ENCODE results near the gene LSAMP. TPM values are rescaled to one million over a fixed set of nuclear protein-coding genes. Genes with fewer than 3 reads are reported as not detected.

Gene LSAMP
- total RNA-seq, 1 donor from 2014 or later: 64.9 TPM

GRCh38 chr3:115937054-115937453, 508.2 kb downstream of the LSAMP start:
- DNase-seq (ENCODE audit: extremely low spot score, unreplicated experiment): no peak
- H3K27me3 Mint-ChIP-seq: no peaks in the 10 kb centered on the region
- peak; percentile 69 for TF ChIP-seq CTCF (conservative IDR thresholded peaks at IDR 0.05)
- H3K4me1 Mint-ChIP-seq (ENCODE audit: unreplicated experiment): no peaks in the 10 kb centered on the region
- H3K36me3 Mint-ChIP-seq: peaks cover 8% of the 10 kb centered on the region
- H3K4me3 Mint-ChIP-seq: no peak overlapping the region
- no peaks in the 10 kb centered on the region for H3K9me3 Mint-ChIP-seq
- no peak overlapping the region for H3K27ac Mint-ChIP-seq

GRCh38 chr3:115932807-115933206, 512.5 kb downstream of the LSAMP start:
- Mint-ChIP-seq H3K4me1 (ENCODE audit: unreplicated experiment) (peaks cover 19% of the 10 kb centered on the region), H3K36me3 (no peaks in the 10 kb centered on the region), H3K9me3 (no peaks in the 10 kb centered on the region), H3K4me3 (no peak overlapping the region), H3K27ac (no peak overlapping the region), H3K27me3 (no peaks in the 10 kb centered on the region)
- TF ChIP-seq CTCF (conservative IDR thresholded peaks at IDR 0.05): no peak
- no peak for DNase-seq (ENCODE audit: extremely low spot score, unreplicated experiment)

- no peak overlapping the region for H3K4me3 Mint-ChIP-seq
- H3K4me1 Mint-ChIP-seq (ENCODE audit: unreplicated experiment): peaks cover 24% of the 10 kb centered on the region
- DNase-seq (ENCODE audit: extremely low spot score, unreplicated experiment): no peak
- H3K27me3 Mint-ChIP-seq: no peaks in the 10 kb centered on the region
- H3K27ac Mint-ChIP-seq: no peak overlapping the region
- no peaks in the 10 kb centered on the region for H3K36me3 Mint-ChIP-seq
- TF ChIP-seq CTCF (conservative IDR thresholded peaks at IDR 0.05): no peak
- no peaks in the 10 kb centered on the region for H3K9me3 Mint-ChIP-seq
Measured at GRCh38 chr3:115931581-115931980, 513.7 kb downstream of the LSAMP start.

GRCh38 chr3:115930922-115931321, 514.4 kb downstream of the LSAMP start:
- Mint-ChIP-seq H3K27ac (no peak overlapping the region), H3K4me3 (no peak overlapping the region), H3K27me3 (no peaks in the 10 kb centered on the region), H3K4me1 (ENCODE audit: unreplicated experiment) (peaks cover 24% of the 10 kb centered on the region), H3K9me3 (no peaks in the 10 kb centered on the region), H3K36me3 (no peaks in the 10 kb centered on the region)
- no peak for TF ChIP-seq CTCF (conservative IDR thresholded peaks at IDR 0.05)
- no peak for DNase-seq (ENCODE audit: extremely low spot score, unreplicated experiment)

- H3K27ac Mint-ChIP-seq: no peak overlapping the region
- no peaks in the 10 kb centered on the region for H3K36me3 Mint-ChIP-seq
- H3K9me3 Mint-ChIP-seq: no peaks in the 10 kb centered on the region
- no peak for TF ChIP-seq CTCF (conservative IDR thresholded peaks at IDR 0.05)
- peaks cover 24% of the 10 kb centered on the region for H3K4me1 Mint-ChIP-seq (ENCODE audit: unreplicated experiment)
- H3K4me3 Mint-ChIP-seq: no peak overlapping the region
- no peak for DNase-seq (ENCODE audit: extremely low spot score, unreplicated experiment)
- H3K27me3 Mint-ChIP-seq: no peaks in the 10 kb centered on the region
Measured at GRCh38 chr3:115930168-115930567, 515.1 kb downstream of the LSAMP start.

GRCh38 chr3:115928376-115928775, 516.9 kb downstream of the LSAMP start:
- H3K4me1 Mint-ChIP-seq (ENCODE audit: unreplicated experiment): peaks cover 24% of the 10 kb centered on the region
- no peak for TF ChIP-seq CTCF (conservative IDR thresholded peaks at IDR 0.05)
- H3K9me3 Mint-ChIP-seq: no peaks in the 10 kb centered on the region
- H3K27me3 Mint-ChIP-seq: no peaks in the 10 kb centered on the region
- H3K36me3 Mint-ChIP-seq: no peaks in the 10 kb centered on the region
- no peak overlapping the region for H3K4me3 Mint-ChIP-seq
- H3K27ac Mint-ChIP-seq: no peak overlapping the region
- DNase-seq (ENCODE audit: extremely low spot score, unreplicated experiment): no peak

All from type B pancreatic cell (in vitro differentiated cells).